Measurements from ENCODE around the gene OR6S1. TPM values are rescaled to one million over a fixed set of nuclear protein-coding genes. Genes with fewer than 3 reads are reported as not detected.

Gene OR6S1
- total and polyA plus RNA-seq, 4 donors: not detected

GRCh38 chr14:20612403-20612802, 29.1 kb downstream of the OR6S1 start:
- Histone ChIP-seq H3K27me3 (ENCODE audit: control insufficient read depth in 4 of 4, insufficient read depth in 4 of 4, low read length in 3 of 4) (no peaks in the 10 kb centered on the region), H3K4me3 (ENCODE audit: low read depth in 1 of 3, low read length in 3 of 3) (no peak overlapping the region), H3K9me3 (ENCODE audit: control insufficient read depth in 4 of 4, low read length in 3 of 4) (no peaks in the 10 kb centered on the region), H3K27ac (ENCODE audit: low read depth in 1 of 2, low read length in 2 of 2) (no peak overlapping the region), H3K9ac (ENCODE audit: low read depth in 1 of 2, low read length in 2 of 2) (no peak overlapping the region), H3K4me1 (ENCODE audit: control insufficient read depth in 4 of 4, insufficient read depth in 4 of 4, low read length in 3 of 4) (peaks cover 0 to 36% (median 24%) of the 10 kb centered on the region in 4 donors), H3K36me3 (ENCODE audit: control insufficient read depth in 4 of 4, insufficient read depth in 3 of 4, low read depth in 1 of 4, low read length in 3 of 4) (no peaks in the 10 kb centered on the region)
- WGBS: 67% methylated on average over 5 of the region's 5 CpGs
- no peak for DNase-seq (ENCODE audit: low spot score)
- TF ChIP-seq JUND (IDR thresholded peaks at IDR 0.05) (no peak), FOXA2 (IDR thresholded peaks at IDR 0.05) (no peak), FOXA1 (IDR thresholded peaks at IDR 0.05) (no peak), NR2F2 (IDR thresholded peaks at IDR 0.05) (no peak), TAF1 (conservative IDR thresholded peaks at IDR 0.05) (no peak)

- Histone ChIP-seq H3K27me3 (ENCODE audit: control insufficient read depth in 4 of 4, insufficient read depth in 4 of 4, low read length in 3 of 4) (no peaks in the 10 kb centered on the region), H3K9me3 (ENCODE audit: control insufficient read depth in 4 of 4, low read length in 3 of 4) (no peaks in the 10 kb centered on the region), H3K36me3 (ENCODE audit: control insufficient read depth in 4 of 4, insufficient read depth in 3 of 4, low read depth in 1 of 4, low read length in 3 of 4) (no peaks in the 10 kb centered on the region), H3K4me3 (ENCODE audit: low read depth in 1 of 3, low read length in 3 of 3) (no peak overlapping the region), H3K4me1 (ENCODE audit: control insufficient read depth in 4 of 4, insufficient read depth in 4 of 4, low read length in 3 of 4) (peaks cover 0 to 42% (median 24%) of the 10 kb centered on the region in 4 donors), H3K27ac (ENCODE audit: low read depth in 1 of 2, low read length in 2 of 2) (no peak overlapping the region), H3K9ac (ENCODE audit: low read depth in 1 of 2, low read length in 2 of 2) (no peak overlapping the region)
- WGBS: 62% methylated on average over 4 of the region's 4 CpGs
- TF ChIP-seq EGR1 (IDR thresholded peaks at IDR 0.05; ENCODE audit: low read depth in 2 of 2): no peak
- TF ChIP-seq NR2F2 (IDR thresholded peaks at IDR 0.05): no peak
- no peak for TF ChIP-seq MAX (IDR thresholded peaks at IDR 0.05)
- no peak for TF ChIP-seq RXRA (IDR thresholded peaks at IDR 0.05)
- DNase-seq (ENCODE audit: low spot score): no peak
These were observed 30.2 kb downstream of the OR6S1 start for GRCh38 chr14:20611277-20611676.

- Histone ChIP-seq H3K4me3 (ENCODE audit: low read depth in 1 of 3, low read length in 3 of 3) (peak overlapping the region; percentile 81 to 98 (median 85)), H3K9me3 (ENCODE audit: control insufficient read depth in 4 of 4, low read length in 3 of 4) (no peaks in the 10 kb centered on the region), H3K27me3 (ENCODE audit: control insufficient read depth in 4 of 4, insufficient read depth in 4 of 4, low read length in 3 of 4) (no peaks in the 10 kb centered on the region), H3K36me3 (ENCODE audit: control insufficient read depth in 4 of 4, insufficient read depth in 3 of 4, low read depth in 1 of 4, low read length in 3 of 4) (no peaks in the 10 kb centered on the region), H3K4me1 (ENCODE audit: control insufficient read depth in 4 of 4, insufficient read depth in 4 of 4, low read length in 3 of 4) (peaks cover 0 to 46% (median 24%) of the 10 kb centered on the region in 4 donors), H3K27ac (ENCODE audit: low read depth in 1 of 2, low read length in 2 of 2) (peak overlapping the region in 1 of 2 donors; percentile 44), H3K9ac (ENCODE audit: low read depth in 1 of 2, low read length in 2 of 2) (peak overlapping the region; percentile 70 to 80)
- 5% methylated on average over 27 of the region's 27 CpGs for WGBS
- peak; percentile 84 for DNase-seq (ENCODE audit: low spot score)
- no peak for TF ChIP-seq ZBTB33 (IDR thresholded peaks at IDR 0.05)
- TF ChIP-seq HNF4A (conservative IDR thresholded peaks at IDR 0.05): peak; percentile 30 to 33
- TF ChIP-seq YY1 (IDR thresholded peaks at IDR 0.05): no peak
- no peak for TF ChIP-seq EGR1 (IDR thresholded peaks at IDR 0.05; ENCODE audit: low read depth in 2 of 2)
- peak; percentile 14 for TF ChIP-seq NR2F2 (IDR thresholded peaks at IDR 0.05)
- peak; percentile 11 for TF ChIP-seq FOXA2 (IDR thresholded peaks at IDR 0.05)
- peak; percentile 43 for TF ChIP-seq MAX (IDR thresholded peaks at IDR 0.05)
- peak; percentile 100 for TF ChIP-seq ATF3 (IDR thresholded peaks at IDR 0.05)
- peak; percentile 56 to 63 for TF ChIP-seq RXRA (IDR thresholded peaks at IDR 0.05)
- no peak for TF ChIP-seq JUND (IDR thresholded peaks at IDR 0.05)
- no peak for TF ChIP-seq RAD21 (IDR thresholded peaks at IDR 0.05)
These were observed 31.3 kb downstream of the OR6S1 start for GRCh38 chr14:20610002-20610765.
